Progenitor cell of endocrine pancreas (in vitro differentiated cells): ENCODE measurements around the gene LRP2. TPM values are rescaled to one million over a fixed set of nuclear protein-coding genes. Genes with fewer than 3 reads are reported as not detected.

Experiments used
- DNase-seq: peaks from one replicate; pipeline ENCODE4 v3.0.0; 2021; ENCODE audit warnings: low spot score; ENCODE audit not compliant: unreplicated experiment
- H3K27ac Mint-ChIP-seq: 2 replicates; pipeline ENCODE4 v1.8.0; 2021; ENCODE audit warnings: mild to moderate bottlenecking, moderate library complexity, mixed read lengths
- H3K27me3 Mint-ChIP-seq: 2 replicates; pipeline ENCODE4 v1.8.0; 2021; ENCODE audit warnings: mixed read lengths
- H3K36me3 Mint-ChIP-seq: 2 replicates; pipeline ENCODE4 v1.8.0; 2022; ENCODE audit warnings: mixed read lengths; ENCODE audit not compliant: insufficient read depth
- H3K4me1 Mint-ChIP-seq: 2 replicates; pipeline ENCODE4 v1.8.0; 2021; ENCODE audit warnings: low read depth, mixed read lengths
- H3K4me3 Mint-ChIP-seq: 2 replicates; pipeline ENCODE4 v1.8.0; 2021; ENCODE audit warnings: low read depth, mild to moderate bottlenecking, moderate library complexity, mixed read lengths
- H3K9me3 Mint-ChIP-seq: 2 replicates; pipeline ENCODE4 v1.8.0; 2021; ENCODE audit warnings: low read depth, mixed read lengths
- CTCF ChIP-seq: fragments of 200-600 bp; sonication (generic); IDR thresholded peaks from one replicate; pipeline ENCODE4 v1.5.0; 2021; ENCODE audit warnings: antibody characterized with exemption, mild to moderate bottlenecking; ENCODE audit not compliant: unreplicated experiment
- total RNA-seq: library from RNA; stranded (reverse); gene quantifications from 2 replicates; pipeline ENCODE4 v1.2.1, GENCODE V29; 2021

LRP2 gene
- total RNA-seq, 1 donor from 2014 or later, result 44.4 TPM

GRCh38 chr2:169393068-169393590 lies 30.8 kb upstream of the LRP2 start:
- no peaks in the 10 kb centered on the region for H3K9me3 Mint-ChIP-seq
- no peaks in the 10 kb centered on the region for H3K27me3 Mint-ChIP-seq
- peaks cover 31% of the 10 kb centered on the region for H3K4me1 Mint-ChIP-seq
- H3K27ac Mint-ChIP-seq, result peak overlapping the region; percentile 2
- no peak for DNase-seq
- H3K4me3 Mint-ChIP-seq, result no peak overlapping the region
- TF ChIP-seq CTCF, result no peak
- no peaks in the 10 kb centered on the region for H3K36me3 Mint-ChIP-seq

GRCh38 chr2:169391236-169391635 lies 28.9 kb upstream of the LRP2 start:
- Mint-ChIP-seq H3K4me1 (peaks cover 35% of the 10 kb centered on the region), H3K4me3 (no peak overlapping the region), H3K27ac (no peak overlapping the region), H3K27me3 (no peaks in the 10 kb centered on the region), H3K36me3 (no peaks in the 10 kb centered on the region), H3K9me3 (no peaks in the 10 kb centered on the region)
- no peak for TF ChIP-seq CTCF
- no peak for DNase-seq

GRCh38 chr2:169388161-169388560 lies 25.8 kb upstream of the LRP2 start:
- H3K27ac Mint-ChIP-seq, result no peak overlapping the region
- H3K27me3 Mint-ChIP-seq, result no peaks in the 10 kb centered on the region
- no peak for DNase-seq
- TF ChIP-seq CTCF, result no peak
- H3K4me3 Mint-ChIP-seq, result no peak overlapping the region
- peaks cover 28% of the 10 kb centered on the region for H3K4me1 Mint-ChIP-seq
- H3K9me3 Mint-ChIP-seq, result no peaks in the 10 kb centered on the region
- no peaks in the 10 kb centered on the region for H3K36me3 Mint-ChIP-seq

GRCh38 chr2:169386722-169387121 lies 24.4 kb upstream of the LRP2 start:
- DNase-seq, result no peak
- no peaks in the 10 kb centered on the region for H3K36me3 Mint-ChIP-seq
- no peak overlapping the region for H3K27ac Mint-ChIP-seq
- H3K27me3 Mint-ChIP-seq, result no peaks in the 10 kb centered on the region
- H3K9me3 Mint-ChIP-seq, result no peaks in the 10 kb centered on the region
- H3K4me1 Mint-ChIP-seq, result peaks cover 19% of the 10 kb centered on the region
- H3K4me3 Mint-ChIP-seq, result no peak overlapping the region
- TF ChIP-seq CTCF, result no peak

- no peak for TF ChIP-seq CTCF
- peaks cover 5% of the 10 kb centered on the region for H3K4me1 Mint-ChIP-seq
- H3K4me3 Mint-ChIP-seq, result no peak overlapping the region
Observed at GRCh38 chr2:169384816-169385215, 22.5 kb upstream of the LRP2 start.

More at GRCh38 chr2:169384816-169385215, 22.5 kb upstream of the LRP2 start:
- no peaks in the 10 kb centered on the region for H3K27me3 Mint-ChIP-seq
- no peak for DNase-seq
- no peaks in the 10 kb centered on the region for H3K9me3 Mint-ChIP-seq
- no peak overlapping the region for H3K27ac Mint-ChIP-seq
- no peaks in the 10 kb centered on the region for H3K36me3 Mint-ChIP-seq
